NCI-H2227 (cell line): Measurements from ENCODE around the gene EVI5.

Experiments
- DNase-seq: peaks from one replicate; lab custom pipeline; 2025; ENCODE audit not compliant: unreplicated experiment; lab: John Stamatoyannopoulos, UW

Gene EVI5

DNA sequence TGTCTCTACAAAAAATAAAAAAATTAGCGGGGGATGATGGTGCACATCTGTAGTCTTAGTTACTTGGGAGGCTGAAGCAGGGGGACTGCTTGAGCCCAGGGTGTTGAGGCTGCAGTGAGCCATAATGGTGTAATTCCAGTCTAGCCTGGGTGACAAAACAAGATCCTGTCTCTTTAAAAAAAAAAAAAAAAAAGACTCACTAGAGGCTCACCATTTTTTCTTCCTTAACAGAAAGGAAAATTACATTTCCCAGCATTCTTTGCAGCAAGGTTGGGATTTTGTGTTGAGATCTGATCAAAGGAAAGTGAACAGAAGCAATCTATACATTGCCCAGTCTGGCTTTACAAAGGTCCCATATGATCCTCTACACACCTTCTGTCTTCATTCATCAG lies 319.7 kb downstream of the EVI5 start:
- DNase-seq, result no peak

- no peak for DNase-seq
These were observed 320.2 kb downstream of the EVI5 start for GRCh38 chr1:92464588-92465255.

DNA sequence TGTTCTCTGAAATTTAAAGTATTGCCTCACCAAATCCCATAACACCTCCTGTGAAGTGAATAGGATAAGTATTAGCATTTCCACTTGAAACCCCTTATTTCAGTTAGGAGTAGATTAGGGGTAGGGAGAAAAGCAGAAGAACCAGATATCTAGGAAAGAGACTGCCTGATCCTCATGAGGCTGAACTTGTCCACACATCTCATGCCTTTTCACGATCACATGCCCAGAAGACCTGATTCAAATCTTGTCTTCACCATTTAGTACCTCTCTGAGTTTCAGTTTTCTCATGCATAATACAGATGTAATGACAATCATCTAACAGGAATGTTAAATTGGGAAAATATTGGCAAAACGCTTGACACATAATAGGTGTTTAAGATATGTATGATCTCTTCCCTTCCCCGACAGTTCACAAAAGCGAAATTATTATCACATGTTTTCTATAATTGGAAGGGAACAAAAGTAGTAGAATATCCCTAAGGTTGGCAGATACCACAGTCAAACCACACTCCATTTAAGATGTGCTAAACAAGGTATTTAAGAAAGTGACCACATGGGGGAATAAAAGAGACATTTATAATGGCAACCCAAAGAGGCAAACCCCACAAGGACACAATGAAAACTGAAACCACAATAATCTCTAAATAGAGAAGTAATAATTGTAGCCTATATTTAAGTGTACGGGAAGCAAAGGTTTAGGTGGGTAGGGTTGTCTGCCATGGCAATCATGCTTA lies 323.4 kb downstream of the EVI5 start:
- DNase-seq, result no peak

GRCh38 chr1:92459871-92460320 lies 325.0 kb downstream of the EVI5 start:
- no peak for DNase-seq
